NCI-H526 treated with DMSO at 0.1 percent for 48 hours (cell line): ENCODE measurements around the gene CADPS2.

ENCODE experiments used
- DNase-seq: peaks from one replicate; lab custom pipeline; 2025; lab: John Stamatoyannopoulos, UW

Gene CADPS2

DNA sequence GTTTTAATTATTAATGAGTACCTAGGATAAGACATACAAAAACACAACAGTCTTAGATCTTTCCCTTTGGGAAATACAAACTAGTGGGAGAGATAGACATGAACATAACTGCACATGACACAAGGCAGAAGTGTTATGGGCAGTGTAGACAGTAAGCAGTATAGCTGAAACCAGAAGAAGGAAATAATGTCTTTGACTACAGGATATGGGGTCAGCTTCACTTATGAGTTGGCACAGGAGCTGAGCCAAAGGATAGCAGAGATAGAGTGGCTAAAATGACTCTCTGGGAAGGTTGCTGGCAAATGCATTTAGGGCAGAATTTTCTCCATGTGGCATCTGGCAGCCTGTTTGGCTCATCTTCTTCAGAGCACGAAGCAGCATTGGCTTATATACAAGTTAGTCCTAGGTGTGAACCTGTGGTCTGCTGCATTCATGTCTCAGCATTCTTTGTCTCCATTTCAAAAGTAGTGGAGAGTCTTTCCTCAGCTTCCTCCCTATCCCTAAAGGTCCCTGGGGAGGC is 521.4 kb downstream of the CADPS2 start:
- no peak for DNase-seq

- DNase-seq = no peak
Measured at GRCh38 chr7:122363144-122363543, 523.1 kb downstream of the CADPS2 start.

DNA sequence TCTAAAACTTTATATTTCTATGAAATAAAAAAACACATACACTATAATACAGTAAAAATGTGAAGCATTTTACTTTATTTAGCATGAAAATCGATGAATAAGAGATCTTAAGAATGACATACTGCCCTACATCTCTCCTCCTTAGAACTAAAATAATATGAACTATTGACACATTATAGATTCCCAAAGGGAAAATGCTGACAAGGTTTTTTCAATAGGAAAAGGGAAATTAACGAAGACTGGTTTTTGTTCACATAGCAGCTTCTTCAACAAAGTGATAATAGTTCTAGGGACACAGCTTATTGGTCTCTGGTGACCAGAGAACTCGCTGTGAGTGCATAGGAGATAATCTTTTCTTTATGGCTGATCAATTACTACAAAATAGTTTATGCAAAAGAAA is 523.8 kb downstream of the CADPS2 start:
- no peak for DNase-seq

DNA sequence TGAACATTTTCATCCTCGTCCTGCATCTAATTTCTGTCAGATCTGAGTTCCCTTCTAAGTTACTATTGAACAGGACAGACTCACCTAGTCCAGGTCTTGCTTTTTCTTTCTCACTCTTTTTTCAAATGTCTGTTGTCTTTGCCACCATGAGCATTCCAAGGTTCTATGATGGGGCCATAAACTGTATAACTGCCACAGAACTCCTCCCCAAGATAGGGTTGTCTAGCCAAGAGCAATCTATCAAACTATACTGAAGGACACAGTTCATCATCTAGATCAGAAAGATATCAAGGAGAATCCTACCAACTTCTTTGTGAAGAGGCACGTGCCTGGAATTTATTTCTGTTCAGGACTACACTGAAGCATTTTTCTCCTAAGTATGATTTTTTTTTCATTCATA is 531.6 kb downstream of the CADPS2 start:
- no peak for DNase-seq

DNA sequence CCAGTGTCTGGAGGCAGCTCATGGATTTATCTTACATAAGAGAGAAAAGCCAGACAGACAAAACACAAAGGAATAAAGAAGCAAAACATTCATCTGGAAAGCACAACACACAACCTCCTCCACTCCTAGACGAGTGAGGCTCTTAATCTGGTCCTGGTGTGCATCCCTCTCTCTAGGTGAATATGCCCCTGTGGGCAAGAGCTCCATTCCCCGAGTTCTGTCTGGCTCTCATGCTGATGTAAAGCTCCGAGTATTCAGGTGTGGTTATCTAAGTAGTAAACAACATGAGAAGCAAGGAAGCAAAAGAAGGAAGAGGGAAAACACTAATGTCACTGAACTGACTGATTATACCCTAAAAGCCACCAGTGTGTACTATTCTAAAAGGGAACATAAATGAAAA is 533.8 kb downstream of the CADPS2 start:
- DNase-seq = no peak

GRCh38 chr7:122350701-122351100 is 535.6 kb downstream of the CADPS2 start:
- DNase-seq = no peak

DNA sequence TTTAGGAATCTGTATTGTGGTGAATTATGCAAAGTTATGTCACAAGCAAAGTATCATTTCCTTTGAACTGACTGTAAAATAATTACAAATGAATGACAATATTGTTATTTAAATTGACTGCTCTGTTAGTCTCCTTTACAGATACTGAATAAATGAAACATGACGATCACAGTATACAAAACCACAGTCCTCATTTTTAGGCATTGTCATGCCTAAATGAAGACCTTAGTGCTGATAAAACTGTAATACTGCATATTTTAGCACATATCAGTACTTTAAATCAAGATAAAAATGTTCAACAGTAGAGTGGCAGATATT is 542.0 kb downstream of the CADPS2 start:
- no peak for DNase-seq

- no peak for DNase-seq
Measured at GRCh38 chr7:122343601-122344302, 542.5 kb downstream of the CADPS2 start.

DNA sequence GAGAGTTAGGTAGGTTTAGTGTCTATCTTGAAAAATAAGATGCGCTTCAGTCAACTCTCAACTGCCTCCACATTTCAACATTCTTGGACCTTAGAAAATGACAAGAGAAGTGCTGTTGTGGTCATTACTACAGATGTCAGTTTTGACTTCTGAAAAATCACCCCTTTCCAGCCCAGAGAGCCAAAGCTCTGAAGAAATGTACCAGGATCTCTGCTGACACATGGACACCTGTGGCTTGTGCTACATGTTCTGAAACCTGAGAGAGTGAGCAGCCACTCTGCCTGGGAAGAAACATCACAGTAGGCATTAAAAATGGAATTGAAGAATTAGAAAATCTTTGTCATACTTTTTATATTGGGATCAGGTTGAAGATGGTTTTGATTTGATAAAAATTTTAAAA is 545.8 kb downstream of the CADPS2 start:
- no peak for DNase-seq

- DNase-seq = no peak
Measured at GRCh38 chr7:122339145-122339904, 546.9 kb downstream of the CADPS2 start.

- DNase-seq = no peak
Measured at GRCh38 chr7:122337011-122337410, 549.2 kb downstream of the CADPS2 start.

DNA sequence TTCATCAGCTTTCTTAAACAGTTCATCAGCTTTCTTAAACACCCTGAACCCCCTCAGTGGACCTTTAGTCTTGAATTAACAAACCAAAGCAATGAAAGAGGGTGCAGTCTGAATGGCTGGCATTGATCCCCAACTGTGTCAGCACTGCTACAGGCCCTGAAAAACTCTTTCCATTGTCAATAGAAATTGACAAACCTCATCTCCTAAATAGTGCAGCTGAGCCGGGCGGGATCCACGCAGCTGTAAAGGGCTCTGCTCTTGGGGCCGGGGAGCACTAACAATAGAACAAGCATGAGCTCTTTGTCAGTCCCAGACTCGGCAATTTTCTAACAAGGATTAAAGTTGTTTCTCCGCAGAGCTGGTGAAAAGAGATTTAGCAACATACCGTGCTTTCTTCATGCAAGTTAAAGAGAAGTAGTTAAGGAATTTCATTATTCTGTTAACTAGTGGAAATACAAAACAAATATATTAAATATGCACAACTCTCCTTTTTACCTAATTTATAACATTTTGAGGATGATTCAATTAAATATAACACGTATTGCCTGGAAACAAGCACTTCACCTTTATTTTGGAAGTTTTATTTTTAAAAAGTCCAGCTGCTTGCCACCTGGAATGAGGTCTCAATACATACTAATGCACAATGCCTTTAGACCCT is 557.0 kb downstream of the CADPS2 start:
- no peak for DNase-seq

GRCh38 chr7:122327969-122328368 is 558.3 kb downstream of the CADPS2 start:
- no peak for DNase-seq

DNA sequence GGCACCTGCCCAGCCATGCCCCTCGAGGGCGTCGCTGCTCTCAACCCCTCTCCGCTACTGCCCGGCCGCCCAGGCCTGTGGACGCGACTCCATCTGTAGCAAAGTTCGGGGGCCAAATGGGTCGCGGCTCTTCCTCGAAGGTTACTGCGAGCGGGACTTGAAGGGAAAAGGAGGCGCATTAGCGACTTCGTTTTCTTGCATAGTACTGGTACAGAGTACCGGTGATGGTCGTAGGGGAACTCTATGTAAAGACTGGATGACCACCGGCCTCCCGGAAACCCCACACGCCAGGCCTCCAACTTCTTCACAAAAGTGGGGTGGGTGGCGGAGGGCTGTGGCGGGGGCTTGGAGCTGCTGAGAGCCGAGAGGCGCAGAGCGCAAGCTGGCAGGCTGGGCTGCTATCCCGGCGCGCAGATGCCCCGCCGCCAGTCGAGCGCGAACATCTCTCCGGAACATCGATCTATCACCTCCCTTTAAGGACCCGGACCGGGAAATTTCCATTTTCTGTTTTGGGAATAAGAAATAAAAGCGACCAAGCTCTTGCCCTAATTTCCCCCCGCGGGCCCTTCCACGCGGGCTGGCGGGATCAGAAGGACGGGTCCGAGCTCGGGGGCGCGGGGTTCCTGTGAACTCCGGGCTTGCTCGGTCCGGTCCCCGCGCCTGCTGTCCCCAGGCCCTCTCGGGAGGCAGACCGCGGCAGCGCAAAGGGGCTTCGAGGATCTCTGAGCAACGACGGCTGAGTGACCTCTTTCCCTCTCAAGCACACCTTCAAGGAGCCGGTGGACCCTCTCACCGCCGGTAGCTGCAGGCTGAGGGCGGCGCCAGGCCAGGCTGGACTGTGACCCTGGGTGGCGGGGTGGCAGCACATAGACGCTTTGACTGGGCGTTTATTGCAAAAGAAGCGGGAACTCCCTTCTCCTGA is 569.5 kb downstream of the CADPS2 start:
- no peak for DNase-seq

DNA sequence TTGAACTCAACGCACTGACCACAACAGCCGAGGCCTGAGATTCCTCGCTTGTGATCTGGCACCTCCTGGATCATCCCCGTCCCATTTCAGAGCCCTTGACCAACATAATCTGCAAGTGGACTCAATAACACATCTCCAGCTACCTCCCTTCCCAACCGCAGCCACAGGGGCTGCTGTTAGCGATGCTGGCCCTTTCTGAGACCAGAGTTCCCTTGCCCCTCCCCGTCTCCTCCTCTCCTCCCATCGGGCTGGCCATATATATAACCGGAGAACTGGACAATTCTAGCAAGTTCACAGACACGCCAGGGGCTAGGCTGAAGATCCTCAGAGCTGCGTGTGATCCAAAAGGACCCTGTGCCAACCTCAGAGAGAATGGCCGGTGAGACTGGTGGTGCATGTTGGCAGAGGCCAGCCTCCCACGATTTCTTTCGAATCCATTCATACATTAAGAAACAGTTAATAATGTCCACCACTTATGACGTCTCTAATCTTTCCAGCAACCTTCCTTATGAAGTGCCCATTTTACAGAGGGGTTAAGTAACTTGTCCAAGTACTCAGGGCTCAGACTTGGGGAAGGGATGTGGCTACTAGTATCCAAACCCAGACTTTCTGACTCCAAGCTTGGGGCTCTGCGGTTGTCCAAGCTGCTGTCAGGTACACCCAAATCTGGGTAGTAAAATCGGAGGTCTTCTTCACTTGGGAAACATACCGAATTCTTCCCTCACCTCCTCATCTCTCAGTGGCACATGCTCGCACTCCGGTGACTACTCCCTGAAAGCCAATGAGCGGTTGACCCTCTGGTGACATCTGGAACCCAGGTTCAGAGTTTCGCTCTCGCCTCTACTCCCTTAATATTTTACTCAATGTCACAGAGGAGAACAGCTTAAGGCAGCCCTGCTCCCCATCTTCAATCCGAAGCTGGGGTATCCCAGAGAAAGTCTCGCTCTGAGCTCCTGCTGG is 570.5 kb downstream of the CADPS2 start:
- DNase-seq = no peak

DNA sequence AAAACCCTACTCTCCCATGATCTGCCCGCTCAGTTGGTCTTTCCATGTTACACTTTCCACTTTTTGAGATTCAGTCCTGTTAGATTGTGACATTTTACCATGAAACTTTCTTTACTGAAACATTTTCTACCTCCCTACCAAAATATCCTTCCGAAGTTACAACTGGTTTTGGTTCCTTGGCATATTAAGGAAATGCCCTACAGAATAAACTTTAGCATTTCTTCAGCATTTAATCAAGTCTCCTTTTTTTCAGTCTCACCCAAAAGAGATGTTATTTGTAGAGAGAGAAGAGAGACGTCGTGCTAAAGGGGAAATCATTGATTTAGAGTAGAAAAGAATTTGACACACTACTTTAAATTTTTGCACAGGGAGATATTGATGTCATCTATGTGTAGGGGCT is 572.0 kb downstream of the CADPS2 start:
- DNase-seq = no peak

- no peak for DNase-seq
Measured at GRCh38 chr7:122312789-122313188, 573.5 kb downstream of the CADPS2 start.

GRCh38 chr7:122311734-122312450 is 574.4 kb downstream of the CADPS2 start:
- DNase-seq = no peak

DNA sequence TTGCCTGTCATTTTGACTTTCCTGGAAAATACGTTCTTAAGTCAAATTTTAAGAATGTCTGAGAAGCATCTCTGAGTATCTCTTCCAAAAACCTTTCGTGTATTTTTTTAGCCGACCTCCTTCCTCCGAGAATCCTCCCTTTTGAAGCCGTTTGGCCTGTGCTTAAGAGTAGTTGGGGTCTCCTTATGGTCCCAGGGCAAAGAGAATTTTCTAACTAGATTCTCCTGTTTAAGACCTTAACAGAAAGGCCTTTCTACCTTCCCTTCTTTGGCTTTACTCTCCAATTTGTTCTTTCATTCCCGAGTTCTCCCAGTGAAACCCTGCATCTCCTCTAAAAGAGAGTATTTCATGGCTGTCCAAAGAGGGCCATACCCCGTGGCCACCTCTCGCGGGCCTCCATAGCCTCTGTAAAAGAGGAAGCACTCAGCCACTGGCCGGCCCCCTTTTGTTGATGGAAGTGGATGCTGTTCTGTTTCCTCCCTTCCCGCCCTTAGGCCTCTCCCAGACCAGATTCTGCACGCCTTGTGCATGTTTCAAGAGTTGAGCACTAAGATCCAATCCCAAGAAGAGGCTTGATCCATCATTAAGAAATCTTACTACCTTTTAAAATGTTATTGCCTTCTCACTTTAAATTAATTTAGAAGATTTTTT is 575.1 kb downstream of the CADPS2 start:
- no peak for DNase-seq
